Measurements from ENCODE around the gene IGHMBP2. TPM values are rescaled to one million over a fixed set of nuclear protein-coding genes. Genes with fewer than 3 reads are reported as not detected.

IGHMBP2 gene
- total and polyA plus RNA-seq, 2 experiments from 2014 or later: 12.4 to 13.5 TPM

GRCh38 chr11:68946416-68947090, 42.9 kb downstream of the IGHMBP2 start:
- TF ChIP-seq EZH2phosphoT487 (IDR thresholded peaks at IDR 0.05; ENCODE audit: low read depth, severe bottlenecking, unreplicated experiment): no peak
- no peak for TF ChIP-seq CTCF (IDR thresholded peaks at IDR 0.05; ENCODE audit: poor library complexity)
- TF ChIP-seq EZH2 (IDR thresholded peaks at IDR 0.05; ENCODE audit: borderline replicate concordance): no peak
- DNase-seq (ENCODE audit: low spot score): peak; percentile 50
- WGBS (ENCODE audit: low lambda C conversion rate, missing lambda C conversion rate): 72% methylated on average over 18 of the region's 18 CpGs
- Histone ChIP-seq H3K4me1 (ENCODE audit: insufficient read depth) (peaks cover 9% of the 10 kb centered on the region), H3K36me3 (replicated peaks; ENCODE audit: insufficient read depth, low read depth) (no peaks in the 10 kb centered on the region), H3K4me3 (no peak overlapping the region), H3K4me2 (no peak overlapping the region), H3K27ac (no peak overlapping the region), H3K79me2 (no peaks in the 10 kb centered on the region), H3K27me3 (no peaks in the 10 kb centered on the region), H2AFZ (no peak overlapping the region), H3K9me2 (replicated peaks; ENCODE audit: insufficient read depth) (no peaks in the 10 kb centered on the region), H4K20me1 (ENCODE audit: insufficient read depth, poor library complexity, severe bottlenecking) (no peaks in the 10 kb centered on the region), H3K9me3 (ENCODE audit: low read depth) (no peaks in the 10 kb centered on the region)

- no peak for DNase-seq (ENCODE audit: low spot score)
- Histone ChIP-seq H3K4me1 (ENCODE audit: insufficient read depth) (peaks cover 8% of the 10 kb centered on the region), H3K27me3 (no peaks in the 10 kb centered on the region), H3K36me3 (replicated peaks; ENCODE audit: insufficient read depth, low read depth) (no peaks in the 10 kb centered on the region), H3K79me2 (no peaks in the 10 kb centered on the region), H2AFZ (no peak overlapping the region), H3K4me2 (no peak overlapping the region), H3K27ac (no peak overlapping the region), H3K9me2 (replicated peaks; ENCODE audit: insufficient read depth) (no peaks in the 10 kb centered on the region), H3K4me3 (no peak overlapping the region), H4K20me1 (ENCODE audit: insufficient read depth, poor library complexity, severe bottlenecking) (no peaks in the 10 kb centered on the region), H3K9me3 (ENCODE audit: low read depth) (no peaks in the 10 kb centered on the region)
- TF ChIP-seq CTCF (IDR thresholded peaks at IDR 0.05; ENCODE audit: poor library complexity): no peak
- TF ChIP-seq EZH2phosphoT487 (IDR thresholded peaks at IDR 0.05; ENCODE audit: low read depth, severe bottlenecking, unreplicated experiment): no peak
- TF ChIP-seq EZH2 (IDR thresholded peaks at IDR 0.05; ENCODE audit: borderline replicate concordance): no peak
- WGBS (ENCODE audit: low lambda C conversion rate, missing lambda C conversion rate): 67% methylated on average over 11 of the region's 11 CpGs
These were observed 43.5 kb downstream of the IGHMBP2 start for GRCh38 chr11:68947151-68947550.

GRCh38 chr11:68948496-68948895, 44.8 kb downstream of the IGHMBP2 start:
- TF ChIP-seq EZH2phosphoT487 (IDR thresholded peaks at IDR 0.05; ENCODE audit: low read depth, severe bottlenecking, unreplicated experiment) (no peak), CTCF (IDR thresholded peaks at IDR 0.05; ENCODE audit: poor library complexity) (no peak), EZH2 (IDR thresholded peaks at IDR 0.05; ENCODE audit: borderline replicate concordance) (no peak)
- 47% methylated on average over 2 of the region's 2 CpGs for WGBS (ENCODE audit: low lambda C conversion rate, missing lambda C conversion rate)
- no peaks in the 10 kb centered on the region for H3K4me1 ChIP-seq (ENCODE audit: insufficient read depth)
- H4K20me1 ChIP-seq (ENCODE audit: insufficient read depth, poor library complexity, severe bottlenecking): no peaks in the 10 kb centered on the region
- H3K36me3 ChIP-seq (replicated peaks; ENCODE audit: insufficient read depth, low read depth): no peaks in the 10 kb centered on the region
- no peak overlapping the region for H2AFZ ChIP-seq
- no peaks in the 10 kb centered on the region for H3K9me2 ChIP-seq (replicated peaks; ENCODE audit: insufficient read depth)
- no peaks in the 10 kb centered on the region for H3K27me3 ChIP-seq
- no peaks in the 10 kb centered on the region for H3K79me2 ChIP-seq
- no peak overlapping the region for H3K4me2 ChIP-seq
- no peak for DNase-seq (ENCODE audit: low spot score)
- H3K9me3 ChIP-seq (ENCODE audit: low read depth): no peaks in the 10 kb centered on the region
- no peak overlapping the region for H3K27ac ChIP-seq
- no peak overlapping the region for H3K4me3 ChIP-seq
